ENCODE results near the gene NUP133. TPM values are rescaled to one million over a fixed set of nuclear protein-coding genes. Genes with fewer than 3 reads are reported as not detected.

NUP133 gene
- polyA plus RNA-seq, 4 donors, result 44.7 to 53.1 (median 49.2) TPM

- DNase-seq (ENCODE audit: low read depth in 4 of 4, low spot score in 3 of 4), result no peak
These were observed 54.1 kb downstream of the NUP133 start for GRCh38 chr1:229454056-229454455.

- DNase-seq (ENCODE audit: low read depth in 4 of 4, low spot score in 3 of 4), result peak in 1 of 4 donors; percentile 8
These were observed 55.0 kb downstream of the NUP133 start for GRCh38 chr1:229452956-229453801.

GRCh38 chr1:229448845-229449244, 59.3 kb downstream of the NUP133 start:
- no peak for DNase-seq (ENCODE audit: low read depth in 4 of 4, low spot score in 3 of 4)

GRCh38 chr1:229448354-229448753, 59.8 kb downstream of the NUP133 start:
- no peak for DNase-seq (ENCODE audit: low read depth in 4 of 4, low spot score in 3 of 4)

- DNase-seq (ENCODE audit: low read depth in 4 of 4, low spot score in 3 of 4), result no peak
These were observed 60.3 kb downstream of the NUP133 start for GRCh38 chr1:229447809-229448252.

- no peak for DNase-seq (ENCODE audit: low read depth in 4 of 4, low spot score in 3 of 4)
These were observed 62.3 kb downstream of the NUP133 start for GRCh38 chr1:229445828-229446227.

GRCh38 chr1:229440851-229441537, 67.1 kb downstream of the NUP133 start:
- no peak for DNase-seq (ENCODE audit: low read depth in 4 of 4, low spot score in 3 of 4)

- no peak for DNase-seq (ENCODE audit: low read depth in 4 of 4, low spot score in 3 of 4)
These were observed 70.1 kb downstream of the NUP133 start for GRCh38 chr1:229438021-229438420.

GRCh38 chr1:229437443-229437842, 70.7 kb downstream of the NUP133 start:
- no peak for DNase-seq (ENCODE audit: low read depth in 4 of 4, low spot score in 3 of 4)

GRCh38 chr1:229436201-229436600, 71.9 kb downstream of the NUP133 start:
- no peak for DNase-seq (ENCODE audit: low read depth in 4 of 4, low spot score in 3 of 4)

- no peak for DNase-seq (ENCODE audit: low read depth in 4 of 4, low spot score in 3 of 4)
These were observed 73.5 kb downstream of the NUP133 start for GRCh38 chr1:229434641-229435051.

GRCh38 chr1:229434005-229434640, 74.0 kb downstream of the NUP133 start, which contains the start of gene ACTA1:
Gene ACTA1, minus strand, starts transcription at chr1:229434094. Its CDS starts 979 bp downstream, at chr1:229433115.
- DNase-seq (ENCODE audit: low read depth in 4 of 4, low spot score in 3 of 4), result no peak

GRCh38 chr1:229433364-229434004, 74.7 kb downstream of the NUP133 start:
- no peak for DNase-seq (ENCODE audit: low read depth in 4 of 4, low spot score in 3 of 4)

GRCh38 chr1:229432905-229433304, 75.2 kb downstream of the NUP133 start:
- DNase-seq (ENCODE audit: low read depth in 4 of 4, low spot score in 3 of 4), result no peak

GRCh38 chr1:229432116-229432461, 76.1 kb downstream of the NUP133 start:
- no peak for DNase-seq (ENCODE audit: low read depth in 4 of 4, low spot score in 3 of 4)

- DNase-seq (ENCODE audit: low read depth in 4 of 4, low spot score in 3 of 4), result no peak
These were observed 76.6 kb downstream of the NUP133 start for GRCh38 chr1:229431284-229432115.

GRCh38 chr1:229430761-229431283, 77.3 kb downstream of the NUP133 start:
- peak; percentile 53 to 61 (median 58) for DNase-seq (ENCODE audit: low read depth in 4 of 4, low spot score in 3 of 4)

- no peak for DNase-seq (ENCODE audit: low read depth in 4 of 4, low spot score in 3 of 4)
These were observed 79.9 kb downstream of the NUP133 start for GRCh38 chr1:229428256-229428655.

GRCh38 chr1:229427572-229427971, 80.6 kb downstream of the NUP133 start:
- no peak for DNase-seq (ENCODE audit: low read depth in 4 of 4, low spot score in 3 of 4)
